Neural cell (in vitro differentiated cells): ENCODE measurements around the gene SSBP2.

ENCODE experiments used
- EP300 ChIP-seq: fragments of 450-650 bp; conservative IDR thresholded peaks from 2 replicates; pipeline ENCODE4 v1.6.1; 2014; ENCODE audit warnings: antibody characterized with exemption, mild to moderate bottlenecking, moderate library complexity; ENCODE audit not compliant: poor library complexity, severe bottlenecking
- EZH2 ChIP-seq: fragments of 200-600, 300-800 bp; shearing (Covaris generic), sonication (generic); IDR thresholded peaks from 2 replicates; pipeline ENCODE4 v1.6.1; 2014; ENCODE audit warnings: antibody characterized with exemption, low read length, borderline replicate concordance, mild to moderate bottlenecking; ENCODE audit not compliant: insufficient read depth, poor library complexity, severe bottlenecking
- POLR2AphosphoS5 ChIP-seq: IDR thresholded peaks from 2 replicates; pipeline ENCODE4 v1.6.1; 2012
- TF ChIP-seq, protein P1 (sequence below): IDR thresholded peaks from 2 replicates; pipeline ENCODE4 v1.6.1; 2012; ENCODE audit warnings: borderline replicate concordance
- TF ChIP-seq, protein P2 (sequence below): fragments of 450-650 bp; IDR thresholded peaks from 2 replicates; pipeline ENCODE4 v1.5.1; 2014; ENCODE audit warnings: antibody characterized with exemption, mild to moderate bottlenecking, moderate library complexity; ENCODE audit not compliant: poor library complexity, severe bottlenecking

DNA sequence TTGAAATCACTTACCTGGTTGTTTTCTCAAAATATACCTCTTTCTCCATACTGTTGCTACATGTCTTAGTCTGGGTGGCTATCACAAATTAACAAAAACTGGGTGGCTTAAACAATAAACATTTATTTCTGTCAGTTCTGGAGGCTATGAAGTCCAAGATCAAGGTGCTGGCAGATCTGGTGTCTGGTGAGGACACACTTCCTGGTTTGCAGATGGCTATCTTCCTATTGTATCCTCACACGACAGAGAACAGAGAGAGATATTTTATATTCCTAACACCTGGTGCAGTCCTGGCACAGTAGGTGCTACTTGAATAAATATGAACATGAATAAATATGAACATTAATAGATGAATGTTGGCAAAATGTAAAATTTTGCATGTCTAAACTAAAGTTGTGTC, 192.7 kb downstream of the SSBP2 start:
- TF ChIP-seq, protein P1, sequence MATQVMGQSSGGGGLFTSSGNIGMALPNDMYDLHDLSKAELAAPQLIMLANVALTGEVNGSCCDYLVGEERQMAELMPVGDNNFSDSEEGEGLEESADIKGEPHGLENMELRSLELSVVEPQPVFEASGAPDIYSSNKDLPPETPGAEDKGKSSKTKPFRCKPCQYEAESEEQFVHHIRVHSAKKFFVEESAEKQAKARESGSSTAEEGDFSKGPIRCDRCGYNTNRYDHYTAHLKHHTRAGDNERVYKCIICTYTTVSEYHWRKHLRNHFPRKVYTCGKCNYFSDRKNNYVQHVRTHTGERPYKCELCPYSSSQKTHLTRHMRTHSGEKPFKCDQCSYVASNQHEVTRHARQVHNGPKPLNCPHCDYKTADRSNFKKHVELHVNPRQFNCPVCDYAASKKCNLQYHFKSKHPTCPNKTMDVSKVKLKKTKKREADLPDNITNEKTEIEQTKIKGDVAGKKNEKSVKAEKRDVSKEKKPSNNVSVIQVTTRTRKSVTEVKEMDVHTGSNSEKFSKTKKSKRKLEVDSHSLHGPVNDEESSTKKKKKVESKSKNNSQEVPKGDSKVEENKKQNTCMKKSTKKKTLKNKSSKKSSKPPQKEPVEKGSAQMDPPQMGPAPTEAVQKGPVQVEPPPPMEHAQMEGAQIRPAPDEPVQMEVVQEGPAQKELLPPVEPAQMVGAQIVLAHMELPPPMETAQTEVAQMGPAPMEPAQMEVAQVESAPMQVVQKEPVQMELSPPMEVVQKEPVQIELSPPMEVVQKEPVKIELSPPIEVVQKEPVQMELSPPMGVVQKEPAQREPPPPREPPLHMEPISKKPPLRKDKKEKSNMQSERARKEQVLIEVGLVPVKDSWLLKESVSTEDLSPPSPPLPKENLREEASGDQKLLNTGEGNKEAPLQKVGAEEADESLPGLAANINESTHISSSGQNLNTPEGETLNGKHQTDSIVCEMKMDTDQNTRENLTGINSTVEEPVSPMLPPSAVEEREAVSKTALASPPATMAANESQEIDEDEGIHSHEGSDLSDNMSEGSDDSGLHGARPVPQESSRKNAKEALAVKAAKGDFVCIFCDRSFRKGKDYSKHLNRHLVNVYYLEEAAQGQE: no peak
- TF ChIP-seq EZH2 (no peak), EP300 (no peak), POLR2AphosphoS5 (no peak)
- TF ChIP-seq, protein P2, sequence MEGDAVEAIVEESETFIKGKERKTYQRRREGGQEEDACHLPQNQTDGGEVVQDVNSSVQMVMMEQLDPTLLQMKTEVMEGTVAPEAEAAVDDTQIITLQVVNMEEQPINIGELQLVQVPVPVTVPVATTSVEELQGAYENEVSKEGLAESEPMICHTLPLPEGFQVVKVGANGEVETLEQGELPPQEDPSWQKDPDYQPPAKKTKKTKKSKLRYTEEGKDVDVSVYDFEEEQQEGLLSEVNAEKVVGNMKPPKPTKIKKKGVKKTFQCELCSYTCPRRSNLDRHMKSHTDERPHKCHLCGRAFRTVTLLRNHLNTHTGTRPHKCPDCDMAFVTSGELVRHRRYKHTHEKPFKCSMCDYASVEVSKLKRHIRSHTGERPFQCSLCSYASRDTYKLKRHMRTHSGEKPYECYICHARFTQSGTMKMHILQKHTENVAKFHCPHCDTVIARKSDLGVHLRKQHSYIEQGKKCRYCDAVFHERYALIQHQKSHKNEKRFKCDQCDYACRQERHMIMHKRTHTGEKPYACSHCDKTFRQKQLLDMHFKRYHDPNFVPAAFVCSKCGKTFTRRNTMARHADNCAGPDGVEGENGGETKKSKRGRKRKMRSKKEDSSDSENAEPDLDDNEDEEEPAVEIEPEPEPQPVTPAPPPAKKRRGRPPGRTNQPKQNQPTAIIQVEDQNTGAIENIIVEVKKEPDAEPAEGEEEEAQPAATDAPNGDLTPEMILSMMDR: no peak
